K562 (cell line): ENCODE measurements around the gene PTPN9. TPM values are rescaled to one million over a fixed set of nuclear protein-coding genes. Genes with fewer than 3 reads are reported as not detected.

Source experiments
- AFF4 ChIP-seq: sonication (generic); formaldehyde crosslinking; IDR thresholded peaks from 2 replicates; pipeline ENCODE4 v1.8.0; 2023; ENCODE audit warnings: mild to moderate bottlenecking, missing genetic modification reagents
- ATF2 ChIP-seq: sonication (generic); formaldehyde crosslinking; IDR thresholded peaks from 2 replicates; pipeline ENCODE4 v1.8.1; 2022; ENCODE audit warnings: missing genetic modification reagents
- ATF4 ChIP-seq: fragments of 450-650 bp; formaldehyde crosslinking; IDR thresholded peaks from 2 replicates; pipeline ENCODE4 v1.4.0; 2022; ENCODE audit warnings: mild to moderate bottlenecking, moderate library complexity
- CBX5 ChIP-seq: IDR thresholded peaks from 2 replicates; pipeline ENCODE4 v1.6.1; 2014; ENCODE audit warnings: low read depth, borderline replicate concordance
- GTF2A2 ChIP-seq: IDR thresholded peaks from 2 replicates; pipeline ENCODE4 v1.6.1; 2016; ENCODE audit warnings: mild to moderate bottlenecking, missing genetic modification characterization, missing compliant biosample characterization
- NR2C2 ChIP-seq, 2 experiments: fragments of 200-800 bp in 1 of 2; sonication (Bioruptor generic) in 1 of 2; sonication (generic) in 1 of 2; formaldehyde crosslinking in 1 of 2; IDR thresholded peaks; 2 replicates each; pipeline versions ENCODE4 v1.6.1 to v1.8.0; 2016 to 2022; ENCODE audit warnings: mild to moderate bottlenecking in 1 of 2, missing compliant biosample characterization in 1 of 2, missing genetic modification characterization in 1 of 2, missing genetic modification reagents in 1 of 2
- PHF21A ChIP-seq: fragments of 450-650 bp; IDR thresholded peaks from 2 replicates; pipeline ENCODE4 v1.6.1; 2017; ENCODE audit warnings: low read depth, borderline replicate concordance
- POLR2A ChIP-seq: fragments of 450-650 bp; conservative IDR thresholded peaks from 2 replicates; pipeline ENCODE4 v1.6.1; 2016
- PTTG1 ChIP-seq: fragments of 450-650 bp; IDR thresholded peaks from 2 replicates; pipeline ENCODE4 v1.6.1; 2016; ENCODE audit warnings: low read depth, mild to moderate bottlenecking, missing genetic modification characterization, missing compliant biosample characterization
- SMAD4 ChIP-seq: fragments of 250-450 bp; sonication (Bioruptor Pico); conservative IDR thresholded peaks from 2 replicates; pipeline ENCODE4 v1.8.0; 2021; ENCODE audit warnings: inconsistent platforms, mild to moderate bottlenecking, moderate library complexity
- TAF9B ChIP-seq: fragments of 450-650 bp; IDR thresholded peaks from 2 replicates; pipeline ENCODE4 v1.6.1; 2018; ENCODE audit warnings: mild to moderate bottlenecking; ENCODE audit not compliant: partially characterized antibody
- TSC22D4 ChIP-seq: fragments of 450-650 bp; IDR thresholded peaks from 2 replicates; pipeline ENCODE4 v1.6.1; 2016; ENCODE audit warnings: missing genetic modification characterization, missing biosample characterization, control low read depth
- ZBTB17 ChIP-seq: fragments of 450-650 bp; formaldehyde crosslinking; IDR thresholded peaks from 2 replicates; pipeline ENCODE4 v1.4.0; 2020; ENCODE audit warnings: mild to moderate bottlenecking
- ZFX ChIP-seq: sonication (generic); formaldehyde crosslinking; IDR thresholded peaks from 2 replicates; pipeline ENCODE4 v1.8.0; 2022; ENCODE audit warnings: mild to moderate bottlenecking, missing genetic modification reagents, moderate library complexity
- ZMIZ1 ChIP-seq, 2 experiments: fragments of 150-350 bp in 1 of 2; IDR thresholded peaks; 2 replicates each; pipeline ENCODE4 v1.6.1; 2012 to 2016; ENCODE audit warnings: low read depth in 2 of 2, low read length in 2 of 2, mild to moderate bottlenecking in 1 of 2, moderate library complexity in 1 of 2
- ZNF133 ChIP-seq: fragments of 250-450 bp; sonication (Bioruptor Pico); IDR thresholded peaks from 2 replicates; pipeline ENCODE4 v1.4.0; 2020; ENCODE audit warnings: mild to moderate bottlenecking
- ZNF436 ChIP-seq: fragments of 250-450, 450-650 bp; sonication (Bioruptor Pico); formaldehyde crosslinking; IDR thresholded peaks from 2 replicates; pipeline ENCODE4 v1.7.0; 2020; ENCODE audit warnings: mild to moderate bottlenecking
- ZNF695 ChIP-seq: fragments of 450-650 bp; formaldehyde crosslinking; IDR thresholded peaks from 2 replicates; pipeline ENCODE4 v1.4.0; 2020; ENCODE audit warnings: mild to moderate bottlenecking, moderate library complexity
- polyA plus RNA-seq, 8 experiments: library from polyadenylated mRNA; depleted of rRNA in 4 of 8; stranded (reverse) in 5 of 8; unstranded in 3 of 8; fragments of >200 nt; fragmentation: Nextera tagmentation in 2 of 8; fragmentation: Illumina TruSeq in 1 of 8; extraction: Ambion mirVana in 2 of 8; extraction: Trizol in 1 of 8; gene quantifications; 2 replicates each; pipeline versions ENCODE4 v1.2.1 to v1.2.3, GENCODE V29; 2011 to 2014; ENCODE audit warnings: inconsistent platforms in 1 of 8, missing spikeins in 1 of 8
- total RNA-seq, 7 experiments: library from RNA; depleted of rRNA in 6 of 7; stranded (reverse); fragments of >200 nt in 6 of 7; fragmentation: Illumina TruSeq in 2 of 7; extraction: Trizol in 2 of 7; gene quantifications; 2 replicates each; pipeline versions ENCODE4 v1.2.1 to v1.2.3, GENCODE V29; 2011 to 2021; ENCODE audit warnings: low replicate concordance in 1 of 7

Gene PTPN9
- total and polyA plus RNA-seq, 9 of the 15 experiments (the other 6 are each of a cell fraction or from before 2014, with no cell fraction given): 5.0 to 24.0 (median 14.2) TPM

GRCh38 chr15:75450307-75451201 lies 128.6 kb downstream of the PTPN9 start (continued):
- no peak for TF ChIP-seq ZMIZ1 (IDR thresholded peaks at IDR 0.05; ENCODE audit: low read depth in 2 of 2, low read length in 2 of 2)
- no peak for TF ChIP-seq PTTG1 (tag)
- TF ChIP-seq TAF9B: no peak
- no peak for TF ChIP-seq ZNF695 (CRISPR knock-in tag)
- no peak for TF ChIP-seq CBX5
- TF ChIP-seq SMAD4 (CRISPR knock-in tag): peak; percentile 80
- 0 out of 2 replicates have a peak, but pooled peaks have one; percentile 52 for TF ChIP-seq AFF4 (CRISPR knock-in tag)
- no peak for TF ChIP-seq ZNF133 (CRISPR knock-in tag)
- no peak for TF ChIP-seq NR2C2 (CRISPR knock-in tag; IDR thresholded peaks at IDR 0.05)
- no peak for TF ChIP-seq NR2C2 (tag; IDR thresholded peaks at IDR 0.05)
- TF ChIP-seq ATF2: no peak
- TF ChIP-seq TSC22D4 (tag): no peak
- TF ChIP-seq ATF4: no peak
- no peak for TF ChIP-seq PHF21A
- TF ChIP-seq ZBTB17 (CRISPR knock-in tag): 0 out of 2 replicates have a peak, but pooled peaks have one; percentile 17
- TF ChIP-seq GTF2A2 (tag): no peak
- no peak; the same call in 1 of the 2 replicates for TF ChIP-seq ZFX (CRISPR knock-in tag)
- no peak for TF ChIP-seq ZNF436 (CRISPR knock-in tag)
- TF ChIP-seq POLR2A: 0 out of 2 replicates have a peak, but pooled peaks have one; percentile 42
